ENCODE data around the gene WT1.
"Not testable (repeated sequence)": the region's sequence is repeated elsewhere in the genome, so short reads cannot be mapped to it uniquely, and the experiment has no call there.

Gene WT1

DNA sequence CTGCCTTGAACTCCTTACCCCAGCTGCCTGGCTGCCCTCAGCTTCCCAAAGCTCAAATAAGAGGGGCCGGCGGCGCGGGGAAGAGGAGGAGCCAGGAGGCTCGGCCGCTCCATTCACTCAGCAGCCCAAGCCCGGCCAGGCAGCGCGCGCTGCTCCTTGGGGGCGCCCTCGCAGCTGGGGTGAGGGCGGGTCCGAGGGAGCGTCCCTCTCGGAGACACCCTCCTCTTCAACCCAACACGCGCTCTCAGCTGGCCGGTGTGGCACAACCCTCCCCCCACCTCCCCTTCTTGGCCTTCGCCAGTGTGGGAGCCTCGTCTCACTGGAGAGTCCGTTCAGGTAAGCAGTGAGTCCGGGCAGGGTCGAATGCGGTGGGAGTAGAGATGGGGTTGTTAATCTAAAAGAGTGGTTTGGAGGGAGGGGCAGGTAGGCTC lies at the start of gene WT1:
Gene WT1, minus strand, starts transcription at position 29 of the 431 bp plus-strand sequence.
- no peak for DNase-seq (ENCODE audit: low read depth in 2 of 2)

DNA sequence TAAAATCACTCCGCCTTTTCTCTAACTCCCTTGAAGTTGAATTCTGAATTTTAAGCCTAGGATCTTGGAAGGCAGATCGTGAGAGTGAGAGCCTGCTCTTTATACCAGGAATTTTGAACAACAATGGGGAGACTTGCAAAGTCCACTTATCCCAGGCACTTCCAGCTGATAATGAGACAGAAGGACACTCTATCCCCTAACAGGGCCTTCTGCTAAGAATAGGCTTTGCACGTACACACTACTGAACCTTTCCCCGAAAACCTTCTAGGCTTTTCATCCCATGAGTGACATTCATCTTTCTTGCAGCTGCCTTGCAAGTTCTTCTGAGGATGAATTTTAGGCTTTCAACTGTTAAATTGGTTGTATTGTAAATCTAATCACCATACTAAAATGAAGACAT lies 44.0 kb upstream of the WT1 start:
- DNase-seq (ENCODE audit: low read depth in 2 of 2) = no peak

GRCh38 chr11:32478277-32478731 lies 43.0 kb upstream of the WT1 start:
- no peak for DNase-seq (ENCODE audit: low read depth in 2 of 2)

GRCh38 chr11:32473282-32473909 lies 38.1 kb upstream of the WT1 start:
- DNase-seq (ENCODE audit: low read depth in 2 of 2) = no peak

- no peak for DNase-seq (ENCODE audit: low read depth in 2 of 2)
Observed at GRCh38 chr11:32472226-32472625, 36.9 kb upstream of the WT1 start.

- not testable (repeated sequence) for DNase-seq (ENCODE audit: low read depth in 2 of 2)
Observed at GRCh38 chr11:32471544-32471943, 36.2 kb upstream of the WT1 start.

DNA sequence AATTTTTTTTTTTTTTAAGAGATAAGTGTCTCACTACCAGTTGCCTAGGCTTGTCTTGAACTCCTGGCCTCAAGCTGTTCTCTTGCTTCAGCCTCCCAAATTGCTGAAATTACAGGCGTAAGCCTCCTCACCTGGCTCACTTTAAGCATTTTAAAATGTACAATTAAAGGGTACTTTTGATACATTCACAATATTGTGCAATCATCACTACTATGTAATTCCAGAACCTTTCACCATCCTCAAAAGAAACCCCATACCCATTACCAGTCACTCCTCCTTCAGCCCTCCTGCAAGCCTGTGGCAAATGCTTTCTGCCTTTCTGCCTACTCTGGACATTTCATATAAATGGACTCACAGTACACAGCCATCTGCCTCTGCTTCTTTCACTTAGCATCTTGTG lies 34.5 kb upstream of the WT1 start:
- DNase-seq (ENCODE audit: low read depth in 2 of 2) = no peak

DNA sequence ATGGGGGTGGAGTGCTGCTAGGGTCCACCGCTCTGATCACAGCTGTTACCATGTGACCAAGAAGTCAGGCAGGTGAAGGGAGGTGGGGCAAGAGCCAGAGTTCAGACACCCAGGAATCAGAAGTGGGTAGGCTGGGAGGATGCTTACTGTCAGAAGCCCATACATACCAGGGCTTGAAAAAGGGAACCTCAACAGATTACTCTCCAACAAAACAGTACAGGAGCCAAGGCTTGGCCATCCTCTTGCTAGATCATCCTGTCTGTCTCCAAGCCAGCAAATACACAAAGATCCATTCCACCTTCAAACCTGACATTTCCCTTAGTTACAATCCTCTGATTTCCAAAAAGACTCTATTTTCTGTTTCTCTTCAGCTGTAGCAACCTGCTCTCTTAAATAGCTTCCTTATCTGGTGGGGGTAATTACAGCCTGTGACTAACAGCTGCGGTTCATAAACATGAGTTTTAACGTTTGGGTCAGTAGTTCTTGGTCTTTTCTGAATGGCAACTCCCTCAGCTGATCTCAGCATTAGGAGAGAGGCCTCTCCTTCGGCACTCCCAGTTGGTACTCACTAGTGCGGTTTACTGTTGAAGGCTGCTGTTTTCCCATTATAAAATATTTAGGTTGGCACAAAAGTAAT lies 31.1 kb upstream of the WT1 start:
- DNase-seq (ENCODE audit: low read depth in 2 of 2) = no peak

DNA sequence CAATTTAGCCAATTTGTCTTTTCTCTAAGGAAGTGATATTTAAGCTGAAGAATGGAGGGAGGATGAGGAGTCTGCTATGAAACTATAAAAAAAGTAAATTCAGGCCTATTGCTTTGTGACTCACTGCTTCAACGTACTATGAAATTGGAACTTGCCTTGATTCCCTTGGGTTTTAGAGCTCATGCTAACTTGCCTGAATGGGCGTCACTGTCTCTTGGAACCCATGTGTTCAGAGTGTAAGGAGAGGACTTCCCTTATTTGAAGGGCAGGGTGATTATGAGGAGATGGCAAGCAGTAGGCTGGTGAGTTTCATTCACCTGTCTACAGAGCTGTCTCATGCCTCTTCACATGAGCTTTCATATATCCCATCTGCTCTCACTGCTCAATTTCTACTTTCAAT lies 28.7 kb upstream of the WT1 start:
- DNase-seq (ENCODE audit: low read depth in 2 of 2) = no peak

- DNase-seq (ENCODE audit: low read depth in 2 of 2) = no peak
Observed at GRCh38 chr11:32462011-32462690, 26.8 kb upstream of the WT1 start.

DNA sequence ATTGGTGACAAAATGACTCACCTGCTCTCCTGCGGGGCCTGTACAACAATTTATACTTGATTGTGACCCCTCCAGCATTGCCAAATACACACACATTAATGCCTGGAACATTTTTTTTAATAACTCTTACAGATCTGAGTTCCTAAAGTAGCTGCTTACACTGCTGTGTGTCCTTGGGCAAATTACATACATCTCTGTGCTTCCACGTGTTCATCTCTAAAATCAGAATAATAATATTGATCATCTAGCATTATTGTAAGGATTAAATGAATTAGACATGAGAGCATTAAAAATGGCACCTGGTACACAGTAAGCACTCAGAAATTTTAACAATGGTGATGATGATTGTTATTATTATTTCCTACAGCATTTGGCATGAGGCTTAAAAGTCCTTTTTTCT lies 21.5 kb upstream of the WT1 start:
- DNase-seq (ENCODE audit: low read depth in 2 of 2) = no peak

- no peak for DNase-seq (ENCODE audit: low read depth in 2 of 2)
Observed at GRCh38 chr11:32454993-32455392, 19.7 kb upstream of the WT1 start.

- DNase-seq (ENCODE audit: low read depth in 2 of 2) = no peak
Observed at GRCh38 chr11:32451808-32452207, 16.5 kb upstream of the WT1 start.

DNA sequence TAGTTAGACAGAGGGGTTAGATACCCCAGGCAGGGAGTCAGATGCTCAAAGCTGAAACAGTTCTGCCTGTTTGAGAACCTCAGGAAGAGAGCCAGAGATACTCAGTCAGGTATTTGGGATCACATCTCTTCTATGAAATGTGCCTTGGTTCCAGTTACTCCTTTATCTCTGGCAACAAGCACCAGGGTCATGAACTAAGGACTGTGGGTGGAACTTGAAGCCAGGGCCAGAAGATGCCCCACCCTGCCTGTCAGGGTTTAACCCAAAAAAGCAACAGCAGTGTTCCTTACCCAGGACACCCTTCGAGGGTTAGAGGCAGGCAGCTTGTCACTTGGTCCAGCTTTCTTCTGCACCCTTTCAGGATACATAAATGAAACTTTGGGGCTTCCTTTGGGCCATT lies 15.0 kb upstream of the WT1 start:
- no peak for DNase-seq (ENCODE audit: low read depth in 2 of 2)

- DNase-seq (ENCODE audit: low read depth in 2 of 2) = no peak
Observed at GRCh38 chr11:32448232-32448631, 12.9 kb upstream of the WT1 start.

GRCh38 chr11:32447252-32447651 lies 11.9 kb upstream of the WT1 start:
- DNase-seq (ENCODE audit: low read depth in 2 of 2) = no peak

GRCh38 chr11:32446227-32446626 lies 10.9 kb upstream of the WT1 start:
- DNase-seq (ENCODE audit: low read depth in 2 of 2) = no peak

DNA sequence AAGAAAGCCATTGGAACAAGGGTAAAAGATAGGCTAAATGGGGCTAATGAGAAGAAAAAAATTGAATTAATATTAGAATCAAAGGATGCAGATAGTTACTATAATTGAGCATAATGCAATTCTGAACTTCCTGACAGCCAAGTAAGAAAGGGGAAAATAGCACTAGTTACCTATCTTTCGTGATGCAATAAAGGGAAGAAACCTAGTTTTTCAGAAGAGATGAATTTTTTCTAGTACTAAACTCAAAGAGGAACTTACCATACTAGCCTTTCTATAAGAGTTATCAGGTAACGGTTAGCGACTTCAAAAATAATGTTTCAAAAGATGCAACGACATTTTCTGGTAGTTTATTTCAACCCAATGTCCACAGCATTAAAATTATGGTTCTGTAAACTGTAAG lies 8.8 kb upstream of the WT1 start:
- DNase-seq (ENCODE audit: low read depth in 2 of 2) = no peak

DNA sequence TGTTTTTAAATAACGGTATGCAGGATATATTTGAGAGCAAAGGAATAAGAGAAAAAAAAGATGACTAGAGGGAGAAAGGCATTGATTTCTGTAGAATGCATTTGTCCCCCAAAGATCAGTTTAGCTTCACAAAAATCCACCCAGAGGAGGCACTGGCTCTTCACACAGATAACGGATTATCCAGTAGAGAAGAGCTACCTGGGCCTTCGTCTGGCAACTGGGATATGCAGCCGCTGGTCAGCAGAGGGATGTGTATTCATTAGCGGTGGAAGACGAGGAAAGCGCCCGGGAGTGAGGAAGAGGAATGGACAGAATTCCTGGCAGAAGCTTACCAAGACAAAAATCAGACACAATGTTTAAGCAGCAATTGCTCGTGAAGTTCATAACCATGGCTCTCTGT lies 5.6 kb upstream of the WT1 start:
- no peak for DNase-seq (ENCODE audit: low read depth in 2 of 2)

DNA sequence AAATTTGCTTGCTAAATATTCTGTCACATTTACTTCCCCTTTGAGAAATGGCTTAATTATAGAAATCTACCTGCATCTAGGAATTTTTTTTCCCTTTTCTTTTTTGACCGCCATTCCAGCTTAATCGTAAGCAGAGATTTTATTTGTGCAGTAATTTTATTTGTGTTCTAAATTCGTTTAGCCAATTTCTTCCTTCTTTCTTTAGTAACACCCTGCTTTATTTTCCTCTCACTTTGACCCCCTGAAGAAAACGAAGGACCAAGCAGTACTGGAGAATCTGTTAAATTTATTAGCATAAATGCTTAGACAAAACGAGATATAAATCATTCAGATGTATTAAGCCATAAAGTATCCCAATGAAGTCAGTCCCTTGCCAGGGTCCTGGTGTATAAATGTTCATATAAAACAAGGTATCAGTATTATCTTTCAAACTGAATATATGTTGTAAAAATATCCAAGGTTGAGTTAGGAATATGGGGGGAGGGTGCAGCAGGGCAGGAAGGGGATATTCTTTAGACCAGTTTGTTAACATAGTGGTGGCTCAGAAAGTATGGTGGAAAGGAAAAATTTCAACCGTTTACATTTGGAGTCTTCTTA lies 5.1 kb upstream of the WT1 start:
- no peak for DNase-seq (ENCODE audit: low read depth in 2 of 2)

GRCh38 chr11:32439501-32440210 lies 4.3 kb upstream of the WT1 start:
- no peak for DNase-seq (ENCODE audit: low read depth in 2 of 2)

- no peak for DNase-seq (ENCODE audit: low read depth in 2 of 2)
Observed at GRCh38 chr11:32438866-32439489, 3.6 kb upstream of the WT1 start.
